MM.1S (cell line): ENCODE results near the gene SLIT3.

ENCODE experiments used
- EZH2 ChIP-seq: fragments of 300-600 bp; sonication (generic); optimal IDR thresholded peaks from 2 replicates; pipeline ENCODE3; 2017; ENCODE audit warnings: low read depth, mild to moderate bottlenecking, antibody characterized with exemption, low read length, mixed read lengths
- TF ChIP-seq, protein P1 (sequence below): fragments of 300-600 bp; sonication (generic); IDR thresholded peaks from 2 replicates; pipeline ENCODE4 v1.5.1; 2016; ENCODE audit warnings: antibody characterized with exemption, low read length, mixed read lengths

DNA sequence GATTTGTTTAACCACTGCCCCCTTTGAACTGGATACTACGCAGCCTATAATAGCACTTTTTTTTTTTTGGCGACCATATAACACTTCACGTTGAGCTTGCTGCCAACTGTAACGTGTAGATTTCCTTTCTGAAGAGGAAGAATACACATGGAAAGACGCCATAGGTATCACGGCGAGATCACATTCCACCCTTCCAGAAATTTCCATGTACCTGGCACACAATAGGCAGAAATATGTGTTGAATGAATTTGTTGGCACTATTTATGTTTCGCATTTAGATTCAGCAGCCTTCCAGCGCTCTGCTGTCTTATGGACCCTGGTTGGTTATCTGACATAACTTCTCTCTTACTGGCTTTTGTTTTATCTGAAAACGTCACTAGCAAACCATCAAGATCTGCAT lies 250.3 kb downstream of the SLIT3 start:
- TF ChIP-seq, protein P1, sequence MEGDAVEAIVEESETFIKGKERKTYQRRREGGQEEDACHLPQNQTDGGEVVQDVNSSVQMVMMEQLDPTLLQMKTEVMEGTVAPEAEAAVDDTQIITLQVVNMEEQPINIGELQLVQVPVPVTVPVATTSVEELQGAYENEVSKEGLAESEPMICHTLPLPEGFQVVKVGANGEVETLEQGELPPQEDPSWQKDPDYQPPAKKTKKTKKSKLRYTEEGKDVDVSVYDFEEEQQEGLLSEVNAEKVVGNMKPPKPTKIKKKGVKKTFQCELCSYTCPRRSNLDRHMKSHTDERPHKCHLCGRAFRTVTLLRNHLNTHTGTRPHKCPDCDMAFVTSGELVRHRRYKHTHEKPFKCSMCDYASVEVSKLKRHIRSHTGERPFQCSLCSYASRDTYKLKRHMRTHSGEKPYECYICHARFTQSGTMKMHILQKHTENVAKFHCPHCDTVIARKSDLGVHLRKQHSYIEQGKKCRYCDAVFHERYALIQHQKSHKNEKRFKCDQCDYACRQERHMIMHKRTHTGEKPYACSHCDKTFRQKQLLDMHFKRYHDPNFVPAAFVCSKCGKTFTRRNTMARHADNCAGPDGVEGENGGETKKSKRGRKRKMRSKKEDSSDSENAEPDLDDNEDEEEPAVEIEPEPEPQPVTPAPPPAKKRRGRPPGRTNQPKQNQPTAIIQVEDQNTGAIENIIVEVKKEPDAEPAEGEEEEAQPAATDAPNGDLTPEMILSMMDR: no peak
- TF ChIP-seq EZH2: no peak
